ENCODE results near the gene HS6ST3.

Gene HS6ST3

DNA sequence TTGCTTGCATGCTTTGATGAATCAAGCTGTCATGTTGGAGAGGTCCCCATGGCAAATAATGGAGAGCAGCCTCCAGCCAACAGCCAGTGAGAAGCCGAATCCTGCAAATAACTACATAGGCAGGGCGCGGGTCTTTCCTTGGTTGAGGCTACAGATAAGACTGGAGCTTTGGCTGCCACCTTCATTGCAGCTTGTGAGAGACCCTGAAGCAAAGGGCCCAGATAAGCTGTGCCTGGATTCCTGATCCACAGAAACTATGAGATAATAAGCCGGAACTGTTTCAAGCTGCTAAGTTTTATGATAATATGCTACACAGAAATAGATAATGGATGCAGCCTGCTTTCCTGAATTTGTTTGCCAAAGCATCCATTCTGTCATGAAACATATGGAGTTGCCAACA lies 257.0 kb downstream of the HS6ST3 start:
- WGBS, 2 experiments, result 87 to 97% methylated on average over 4 of the region's 4 CpGs
- no peak overlapping the region for H3K4me3 ChIP-seq (ENCODE audit: insufficient read depth, low read depth, low read length)
- no peaks in the 10 kb centered on the region for H3K27me3 ChIP-seq (ENCODE audit: control insufficient read depth, insufficient read depth, low read length, poor library complexity, severe bottlenecking)

DNA sequence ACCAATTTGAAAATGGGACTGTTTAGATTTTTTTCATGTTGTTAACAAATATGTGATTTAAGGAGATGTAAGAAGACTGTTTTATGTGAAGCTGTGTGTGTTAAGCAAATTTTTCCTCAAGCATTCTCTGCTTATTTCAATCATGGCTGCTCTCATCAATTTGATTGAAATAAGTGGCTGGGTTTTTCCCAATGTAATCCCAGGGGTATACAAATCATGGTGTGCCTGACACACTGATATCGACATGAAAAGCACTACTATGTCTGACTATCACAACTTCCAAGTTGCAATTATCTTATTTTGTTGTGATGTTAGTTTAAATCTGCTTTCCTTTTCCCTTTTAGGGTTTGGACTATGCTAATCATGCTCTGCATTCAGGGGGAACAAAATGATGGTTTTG lies 283.7 kb downstream of the HS6ST3 start:
- H3K27ac ChIP-seq (ENCODE audit: insufficient read depth, low read depth, low read length, poor library complexity, severe bottlenecking), result no peak overlapping the region
- H3K27me3 ChIP-seq (ENCODE audit: control insufficient read depth, insufficient read depth, low read length, poor library complexity, severe bottlenecking), result no peaks in the 10 kb centered on the region
- H3K36me3 ChIP-seq (ENCODE audit: control insufficient read depth, insufficient read depth, low read length), result no peaks in the 10 kb centered on the region
- WGBS, 2 experiments, result 100% methylated on average over 1 of the region's 1 CpG
- no peaks in the 10 kb centered on the region for H3K9me3 ChIP-seq (ENCODE audit: control insufficient read depth, low read length)
- no peaks in the 10 kb centered on the region for H3K4me1 ChIP-seq (ENCODE audit: control insufficient read depth, insufficient read depth, low read length)
- H3K4me3 ChIP-seq (ENCODE audit: insufficient read depth, low read depth, low read length), result no peak overlapping the region

More for the DNA sequence above, 257.0 kb downstream of the HS6ST3 start:
- no peaks in the 10 kb centered on the region for H3K4me1 ChIP-seq (ENCODE audit: control insufficient read depth, insufficient read depth, low read length)
- no peak overlapping the region for H3K27ac ChIP-seq (ENCODE audit: insufficient read depth, low read depth, low read length, poor library complexity, severe bottlenecking)
- no peaks in the 10 kb centered on the region for H3K36me3 ChIP-seq (ENCODE audit: control insufficient read depth, insufficient read depth, low read length)
- H3K9me3 ChIP-seq (ENCODE audit: control insufficient read depth, low read length), result no peaks in the 10 kb centered on the region

DNA sequence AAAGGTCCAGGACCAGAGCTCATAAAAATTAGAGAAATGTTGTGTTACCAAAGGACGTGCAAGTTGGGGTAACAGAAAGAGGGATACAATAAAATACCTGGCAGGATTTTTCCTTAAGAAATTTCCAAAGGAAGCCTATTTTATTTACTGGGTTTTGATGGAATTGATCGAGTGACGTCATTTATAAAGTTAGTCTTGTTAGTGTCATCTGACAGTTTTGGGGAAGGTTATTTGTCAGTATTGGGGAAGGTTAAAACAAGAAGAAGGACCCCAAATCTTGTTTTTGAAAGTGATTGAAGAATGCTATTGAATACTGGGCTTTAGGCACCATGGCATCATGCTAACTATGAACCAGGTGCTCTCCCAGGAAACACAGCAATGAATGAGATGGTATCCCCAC lies 287.9 kb downstream of the HS6ST3 start:
- H3K27ac ChIP-seq (ENCODE audit: insufficient read depth, low read depth, low read length, poor library complexity, severe bottlenecking), result no peak overlapping the region
- H3K4me3 ChIP-seq (ENCODE audit: insufficient read depth, low read depth, low read length), result no peak overlapping the region
- peaks cover 6% of the 10 kb centered on the region for H3K4me1 ChIP-seq (ENCODE audit: control insufficient read depth, insufficient read depth, low read length)
- WGBS, 2 experiments, result 96% methylated on average over 3 of the region's 3 CpGs
- no peaks in the 10 kb centered on the region for H3K9me3 ChIP-seq (ENCODE audit: control insufficient read depth, low read length)
- H3K27me3 ChIP-seq (ENCODE audit: control insufficient read depth, insufficient read depth, low read length, poor library complexity, severe bottlenecking), result no peaks in the 10 kb centered on the region
- H3K36me3 ChIP-seq (ENCODE audit: control insufficient read depth, insufficient read depth, low read length), result no peaks in the 10 kb centered on the region

DNA sequence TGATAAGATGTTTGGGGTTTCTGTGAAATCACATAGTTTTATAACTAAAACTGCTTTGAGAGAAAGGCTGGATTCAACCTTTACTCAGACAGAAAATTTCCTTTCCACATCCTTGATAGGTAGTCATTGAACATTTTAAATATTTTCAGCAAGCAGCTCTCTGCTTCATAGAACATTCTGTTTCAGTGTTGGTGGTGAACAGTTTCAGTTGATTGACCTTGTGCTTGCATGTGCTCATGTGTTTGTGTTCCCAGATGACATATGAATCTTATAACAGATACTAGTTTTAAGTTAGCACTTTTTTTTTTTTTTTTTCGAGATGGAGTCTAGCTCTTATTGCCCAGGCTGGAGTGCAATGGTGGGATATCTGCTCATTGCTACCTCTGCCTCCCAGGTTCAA lies 290.1 kb downstream of the HS6ST3 start:
- Histone ChIP-seq H3K4me3 (ENCODE audit: insufficient read depth, low read depth, low read length) (no peak overlapping the region), H3K4me1 (ENCODE audit: control insufficient read depth, insufficient read depth, low read length) (peaks cover 6% of the 10 kb centered on the region), H3K36me3 (ENCODE audit: control insufficient read depth, insufficient read depth, low read length) (no peaks in the 10 kb centered on the region), H3K27me3 (ENCODE audit: control insufficient read depth, insufficient read depth, low read length, poor library complexity, severe bottlenecking) (no peaks in the 10 kb centered on the region), H3K9me3 (ENCODE audit: control insufficient read depth, low read length) (no peaks in the 10 kb centered on the region), H3K27ac (ENCODE audit: insufficient read depth, low read depth, low read length, poor library complexity, severe bottlenecking) (no peak overlapping the region)
- WGBS, 2 experiments, result 83 to 89% methylated on average over 1 of the region's 1 CpG

DNA sequence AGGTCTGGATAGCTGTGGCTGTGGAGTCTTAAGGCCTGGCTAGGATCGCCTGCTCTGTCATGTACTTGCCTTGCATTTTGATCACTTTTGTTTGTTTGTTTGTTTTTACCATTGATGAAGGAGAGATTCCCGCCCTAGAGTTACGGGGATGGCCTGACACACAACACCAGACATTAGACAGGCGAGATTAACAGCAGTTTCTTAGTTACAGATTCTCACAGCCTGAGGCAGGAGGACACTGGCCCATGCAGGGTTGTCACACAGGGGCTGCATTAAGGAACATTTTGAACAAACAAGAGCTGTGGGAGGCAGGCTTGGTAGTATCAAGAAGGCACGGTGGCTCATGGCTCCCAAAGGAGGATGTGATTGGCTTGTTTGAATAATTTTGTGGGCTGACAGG lies 291.8 kb downstream of the HS6ST3 start:
- no peak overlapping the region for H3K27ac ChIP-seq (ENCODE audit: insufficient read depth, low read depth, low read length, poor library complexity, severe bottlenecking)
- WGBS, 2 experiments, result 80 to 82% methylated on average over 5 of the region's 5 CpGs

DNA sequence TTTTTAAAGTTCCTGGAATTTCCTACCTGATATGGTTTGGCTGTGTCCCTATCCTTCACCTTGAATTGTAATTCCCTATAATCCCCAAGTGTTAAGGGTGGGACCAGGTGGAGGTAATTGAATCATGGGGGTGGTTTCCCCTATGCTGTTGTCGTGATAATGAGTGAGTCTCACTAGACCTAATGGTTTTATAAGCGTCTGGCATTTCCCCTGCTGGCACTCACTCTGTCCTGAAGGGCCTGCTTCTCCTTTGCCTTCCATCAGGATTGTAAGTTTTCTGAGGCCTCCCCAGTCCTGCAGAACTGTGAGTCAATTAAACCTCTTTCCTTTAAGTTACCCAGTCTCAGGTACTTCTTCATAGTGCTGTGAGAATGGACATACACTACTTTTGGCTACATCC lies 298.7 kb downstream of the HS6ST3 start:
- H3K36me3 ChIP-seq (ENCODE audit: control insufficient read depth, insufficient read depth, low read length), result no peaks in the 10 kb centered on the region
- no peaks in the 10 kb centered on the region for H3K9me3 ChIP-seq (ENCODE audit: control insufficient read depth, low read length)
- no peaks in the 10 kb centered on the region for H3K4me1 ChIP-seq (ENCODE audit: control insufficient read depth, insufficient read depth, low read length)
- H3K27ac ChIP-seq (ENCODE audit: insufficient read depth, low read depth, low read length, poor library complexity, severe bottlenecking), result no peak overlapping the region
- H3K27me3 ChIP-seq (ENCODE audit: control insufficient read depth, insufficient read depth, low read length, poor library complexity, severe bottlenecking), result no peaks in the 10 kb centered on the region
- no peak overlapping the region for H3K4me3 ChIP-seq (ENCODE audit: insufficient read depth, low read depth, low read length)
- WGBS, 2 experiments, result 52 to 54% methylated on average over 2 of the region's 2 CpGs

More for the DNA sequence above, 291.8 kb downstream of the HS6ST3 start:
- no peaks in the 10 kb centered on the region for H3K27me3 ChIP-seq (ENCODE audit: control insufficient read depth, insufficient read depth, low read length, poor library complexity, severe bottlenecking)
- no peak overlapping the region for H3K4me3 ChIP-seq (ENCODE audit: insufficient read depth, low read depth, low read length)
- no peaks in the 10 kb centered on the region for H3K36me3 ChIP-seq (ENCODE audit: control insufficient read depth, insufficient read depth, low read length)
- no peaks in the 10 kb centered on the region for H3K9me3 ChIP-seq (ENCODE audit: control insufficient read depth, low read length)
- peaks cover 6% of the 10 kb centered on the region for H3K4me1 ChIP-seq (ENCODE audit: control insufficient read depth, insufficient read depth, low read length)

DNA sequence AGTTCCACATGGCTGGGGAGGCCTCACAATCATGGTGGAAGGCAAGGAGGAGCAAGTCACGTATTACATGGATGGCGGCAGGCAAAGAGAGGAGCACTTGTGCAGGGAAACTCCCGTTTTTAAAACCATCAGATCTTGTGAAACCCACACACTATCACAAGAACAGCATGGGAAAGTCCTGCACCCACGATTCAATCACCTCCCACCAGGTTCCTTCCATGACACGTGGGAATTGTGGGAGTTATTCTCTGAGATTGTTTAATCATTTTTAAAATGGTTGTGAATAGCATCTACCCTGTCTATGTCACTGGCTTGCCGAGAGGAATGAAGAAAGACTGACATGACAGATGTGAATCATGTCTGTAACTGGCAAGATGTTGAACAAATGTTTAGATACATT lies 301.7 kb downstream of the HS6ST3 start:
- no peaks in the 10 kb centered on the region for H3K4me1 ChIP-seq (ENCODE audit: control insufficient read depth, insufficient read depth, low read length)
- 86 to 92% methylated on average over 5 to 6 of the region's 6 CpGs for WGBS, 2 experiments
- no peak overlapping the region for H3K27ac ChIP-seq (ENCODE audit: insufficient read depth, low read depth, low read length, poor library complexity, severe bottlenecking)
- H3K36me3 ChIP-seq (ENCODE audit: control insufficient read depth, insufficient read depth, low read length), result no peaks in the 10 kb centered on the region
- no peak overlapping the region for H3K4me3 ChIP-seq (ENCODE audit: insufficient read depth, low read depth, low read length)
- no peaks in the 10 kb centered on the region for H3K27me3 ChIP-seq (ENCODE audit: control insufficient read depth, insufficient read depth, low read length, poor library complexity, severe bottlenecking)
- H3K9me3 ChIP-seq (ENCODE audit: control insufficient read depth, low read length), result no peaks in the 10 kb centered on the region

DNA sequence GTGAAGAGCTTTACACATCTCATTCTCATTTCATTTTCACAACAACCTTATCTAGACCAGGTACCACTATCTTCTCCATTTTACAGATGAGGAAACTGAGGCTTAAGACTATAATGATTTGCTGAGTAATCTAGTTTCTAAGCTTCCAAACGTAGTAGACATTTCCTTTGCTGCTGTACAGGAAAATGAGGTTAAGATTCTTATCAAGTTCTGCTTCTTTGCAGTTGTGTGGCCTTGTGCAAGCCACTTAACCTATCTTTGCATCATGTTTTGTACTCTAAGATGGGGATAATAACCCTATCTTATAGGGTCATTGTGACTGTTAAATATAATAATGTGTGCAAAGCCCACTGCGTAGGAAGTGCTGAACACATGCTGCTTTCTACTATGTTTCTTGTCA lies 307.9 kb downstream of the HS6ST3 start:
- H3K4me1 ChIP-seq (ENCODE audit: control insufficient read depth, insufficient read depth, low read length), result no peaks in the 10 kb centered on the region
- no peaks in the 10 kb centered on the region for H3K36me3 ChIP-seq (ENCODE audit: control insufficient read depth, insufficient read depth, low read length)
- H3K27ac ChIP-seq (ENCODE audit: insufficient read depth, low read depth, low read length, poor library complexity, severe bottlenecking), result no peak overlapping the region
- H3K27me3 ChIP-seq (ENCODE audit: control insufficient read depth, insufficient read depth, low read length, poor library complexity, severe bottlenecking), result no peaks in the 10 kb centered on the region
- no peaks in the 10 kb centered on the region for H3K9me3 ChIP-seq (ENCODE audit: control insufficient read depth, low read length)
- H3K4me3 ChIP-seq (ENCODE audit: insufficient read depth, low read depth, low read length), result no peak overlapping the region
- 90 to 95% methylated on average over 2 of the region's 2 CpGs for WGBS, 2 experiments

DNA sequence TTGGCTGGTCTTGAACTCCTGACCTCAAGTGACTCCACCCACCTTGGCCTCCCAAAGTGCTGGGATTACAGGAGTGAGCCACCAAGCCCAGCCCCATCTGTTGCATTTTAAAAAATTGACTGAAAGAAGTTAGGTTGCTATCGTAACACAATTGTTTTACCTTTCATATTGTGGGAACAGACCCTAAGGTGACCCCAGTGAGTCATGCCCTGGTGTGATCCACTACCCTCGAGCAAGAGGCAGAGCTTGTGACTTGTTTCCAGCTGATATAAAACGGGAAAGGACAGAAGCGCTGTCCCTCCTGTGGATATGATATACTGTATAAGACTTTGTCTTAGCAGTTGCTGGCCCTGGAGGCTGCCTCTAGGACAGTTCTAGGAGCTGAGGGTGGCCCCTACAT lies 308.6 kb downstream of the HS6ST3 start:
- WGBS, 2 experiments, result 65 to 72% methylated on average over 4 of the region's 4 CpGs
- H3K9me3 ChIP-seq (ENCODE audit: control insufficient read depth, low read length), result no peaks in the 10 kb centered on the region
- H3K4me3 ChIP-seq (ENCODE audit: insufficient read depth, low read depth, low read length), result no peak overlapping the region
- H3K27ac ChIP-seq (ENCODE audit: insufficient read depth, low read depth, low read length, poor library complexity, severe bottlenecking), result no peak overlapping the region
- no peaks in the 10 kb centered on the region for H3K4me1 ChIP-seq (ENCODE audit: control insufficient read depth, insufficient read depth, low read length)
- no peaks in the 10 kb centered on the region for H3K27me3 ChIP-seq (ENCODE audit: control insufficient read depth, insufficient read depth, low read length, poor library complexity, severe bottlenecking)
- H3K36me3 ChIP-seq (ENCODE audit: control insufficient read depth, insufficient read depth, low read length), result no peaks in the 10 kb centered on the region

DNA sequence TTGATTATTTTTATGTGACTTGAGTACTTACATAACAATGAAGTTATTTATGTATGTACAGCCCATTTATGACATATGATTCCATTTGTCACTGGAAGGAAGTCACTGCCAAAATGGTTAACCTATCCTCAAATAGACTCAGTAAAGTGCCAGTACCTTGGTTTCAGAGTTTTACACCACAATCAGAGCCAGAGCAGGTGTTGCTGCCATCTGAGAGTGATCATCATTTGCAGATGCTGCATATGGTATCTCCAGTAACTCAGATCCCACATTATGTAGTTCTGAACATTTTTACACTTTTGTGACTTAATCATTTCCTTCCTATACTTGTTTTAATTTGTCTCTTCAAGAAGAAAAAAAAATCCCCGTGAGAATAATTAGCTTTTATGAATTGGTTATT lies 313.3 kb downstream of the HS6ST3 start:
- Histone ChIP-seq H3K9me3 (ENCODE audit: control insufficient read depth, low read length) (no peaks in the 10 kb centered on the region), H3K4me3 (ENCODE audit: insufficient read depth, low read depth, low read length) (no peak overlapping the region), H3K36me3 (ENCODE audit: control insufficient read depth, insufficient read depth, low read length) (no peaks in the 10 kb centered on the region), H3K27ac (ENCODE audit: insufficient read depth, low read depth, low read length, poor library complexity, severe bottlenecking) (no peak overlapping the region), H3K4me1 (ENCODE audit: control insufficient read depth, insufficient read depth, low read length) (no peaks in the 10 kb centered on the region), H3K27me3 (ENCODE audit: control insufficient read depth, insufficient read depth, low read length, poor library complexity, severe bottlenecking) (no peaks in the 10 kb centered on the region)
- WGBS, 2 experiments, result 100% methylated on average over 1 of the region's 1 CpG; no CpG with 5 or more reads in 1 of the 2 experiments

DNA sequence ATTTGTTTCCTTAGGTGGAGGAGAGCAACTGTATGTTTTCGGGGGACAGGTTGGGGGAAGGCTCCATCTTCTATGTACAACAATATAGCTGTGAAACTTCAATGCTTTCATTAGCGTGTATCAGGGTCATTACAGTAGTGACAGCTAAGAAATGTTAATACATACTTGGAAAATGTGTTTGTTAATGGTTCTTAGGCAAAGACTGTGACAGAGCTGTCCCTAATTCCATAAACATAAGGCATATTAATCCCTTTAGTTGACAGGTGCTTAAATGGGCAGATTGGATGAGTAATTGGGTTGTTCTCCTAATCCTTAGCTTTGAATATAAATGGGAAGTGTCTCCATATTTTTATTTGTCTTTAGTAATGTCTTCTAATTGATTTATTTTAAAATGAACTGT lies 313.7 kb downstream of the HS6ST3 start:
- 96 to 100% methylated on average over 2 of the region's 2 CpGs for WGBS, 2 experiments
- no peaks in the 10 kb centered on the region for H3K4me1 ChIP-seq (ENCODE audit: control insufficient read depth, insufficient read depth, low read length)
- no peaks in the 10 kb centered on the region for H3K27me3 ChIP-seq (ENCODE audit: control insufficient read depth, insufficient read depth, low read length, poor library complexity, severe bottlenecking)
- no peak overlapping the region for H3K4me3 ChIP-seq (ENCODE audit: insufficient read depth, low read depth, low read length)
- H3K36me3 ChIP-seq (ENCODE audit: control insufficient read depth, insufficient read depth, low read length), result no peaks in the 10 kb centered on the region
- no peaks in the 10 kb centered on the region for H3K9me3 ChIP-seq (ENCODE audit: control insufficient read depth, low read length)
- H3K27ac ChIP-seq (ENCODE audit: insufficient read depth, low read depth, low read length, poor library complexity, severe bottlenecking), result no peak overlapping the region

Data from ectodermal cell (in vitro differentiated cells).